HepG2 (cell line): Measurements from ENCODE around the gene RHBDL1. TPM values are rescaled to one million over a fixed set of nuclear protein-coding genes. Genes with fewer than 3 reads are reported as not detected.

Experiments used
- ADNP ChIP-seq: sonication (generic); formaldehyde crosslinking; IDR thresholded peaks from 2 replicates; pipeline ENCODE4 v1.4.0; 2020; ENCODE audit warnings: missing genetic modification reagents
- ARNT2 ChIP-seq: sonication (generic); formaldehyde crosslinking; IDR thresholded peaks from 2 replicates; pipeline ENCODE4 v1.8.0; 2022; ENCODE audit warnings: mild to moderate bottlenecking, low read depth, missing genetic modification reagents, moderate library complexity
- ARNTL ChIP-seq: sonication (generic); formaldehyde crosslinking; IDR thresholded peaks from 2 replicates; pipeline ENCODE4 v1.4.0; 2020; ENCODE audit warnings: mild to moderate bottlenecking, missing genetic modification reagents
- CCDC6 ChIP-seq: sonication (generic); formaldehyde crosslinking; IDR thresholded peaks from 2 replicates; pipeline ENCODE4 v1.8.1; 2022; ENCODE audit warnings: mild to moderate bottlenecking, missing genetic modification reagents, moderate library complexity
- ETV5 ChIP-seq: IDR thresholded peaks from 2 replicates; pipeline ENCODE4 v1.6.1; 2018; ENCODE audit warnings: missing biosample characterization, missing genetic modification reagents, inconsistent platforms, borderline replicate concordance
- GRHL1 ChIP-seq: sonication (generic); formaldehyde crosslinking; conservative IDR thresholded peaks from 2 replicates; pipeline ENCODE4 v1.8.0; 2022; ENCODE audit warnings: missing genetic modification reagents
- HDAC1 ChIP-seq: sonication (generic); formaldehyde crosslinking; IDR thresholded peaks from 2 replicates; pipeline ENCODE4 v1.5.1; 2020; ENCODE audit warnings: mild to moderate bottlenecking, missing genetic modification reagents
- HES4 ChIP-seq: sonication (generic); formaldehyde crosslinking; IDR thresholded peaks from 2 replicates; pipeline ENCODE4 v1.9.0; 2021; ENCODE audit warnings: mild to moderate bottlenecking, missing genetic modification reagents, borderline replicate concordance
- MYC ChIP-seq: sonication (generic); formaldehyde crosslinking; IDR thresholded peaks from 2 replicates; pipeline ENCODE4 v1.9.0; 2021; ENCODE audit warnings: missing genetic modification reagents, borderline replicate concordance
- NCOA1 ChIP-seq: sonication (generic); formaldehyde crosslinking; IDR thresholded peaks from 2 replicates; pipeline ENCODE4 v1.9.0; 2021; ENCODE audit warnings: missing genetic modification reagents
- NFYB ChIP-seq: sonication (generic); formaldehyde crosslinking; IDR thresholded peaks from 2 replicates; pipeline ENCODE4 v1.4.0; 2020; ENCODE audit warnings: missing genetic modification reagents
- SMC3 ChIP-seq: IDR thresholded peaks from 2 replicates; pipeline ENCODE4 v1.6.1; 2011; ENCODE audit warnings: low read length, improper control_type of control experiment
- SP1 ChIP-seq, 2 experiments: fragments of 450-650 bp in 1 of 2; sonication (generic) in 1 of 2; formaldehyde crosslinking in 1 of 2; IDR thresholded peaks; 2 replicates each; pipeline versions ENCODE4 v1.4.0 to v1.6.1; 2016 to 2020; ENCODE audit warnings: missing genetic modification reagents in 1 of 2
- SSRP1 ChIP-seq: IDR thresholded peaks from 2 replicates; pipeline ENCODE4 v1.6.1; 2016; ENCODE audit warnings: control low read depth
- THRA ChIP-seq: sonication (generic); formaldehyde crosslinking; IDR thresholded peaks from 2 replicates; pipeline ENCODE4 v1.4.0; 2020; ENCODE audit warnings: missing genetic modification reagents, borderline replicate concordance
- ZHX2 ChIP-seq, 2 experiments: sonication (generic) in 1 of 2; formaldehyde crosslinking in 1 of 2; IDR thresholded peaks; 2 replicates each; pipeline versions ENCODE4 v1.6.1 to v1.9.0; 2014 to 2022; ENCODE audit warnings: antibody characterized with exemption in 1 of 2, borderline replicate concordance in 1 of 2, inconsistent platforms in 1 of 2, low read depth in 1 of 2, missing genetic modification reagents in 1 of 2
- ZNF597 ChIP-seq: sonication (generic); formaldehyde crosslinking; IDR thresholded peaks from 2 replicates; pipeline ENCODE4 v1.5.0; 2020; ENCODE audit warnings: missing genetic modification reagents
- ZNF615 ChIP-seq: sonication (generic); formaldehyde crosslinking; IDR thresholded peaks from 2 replicates; pipeline ENCODE4 v1.5.0; 2020; ENCODE audit warnings: mild to moderate bottlenecking, missing genetic modification reagents, borderline replicate concordance
- ZNF761 ChIP-seq: sonication (generic); formaldehyde crosslinking; conservative IDR thresholded peaks from 2 replicates; pipeline ENCODE4 v1.4.0; 2020; ENCODE audit warnings: mild to moderate bottlenecking, missing genetic modification reagents
- polyA plus RNA-seq, 8 experiments: library from polyadenylated mRNA; depleted of rRNA in 3 of 8; stranded (reverse) in 7 of 8; unstranded in 1 of 8; fragments of >200 nt; fragmentation: Illumina TruSeq in 4 of 8; extraction: Trizol in 4 of 8; gene quantifications; 2 replicates each; pipeline versions ENCODE4 v1.2.1 to v1.2.3, GENCODE V29; 2011 to 2016; ENCODE audit warnings: low read depth in 4 of 8, missing spikeins in 1 of 8, mixed read lengths in 1 of 8; ENCODE audit not compliant: insufficient read depth in 1 of 8
- total RNA-seq, 5 experiments: library from RNA; depleted of rRNA; stranded (reverse); fragments of >200 nt; fragmentation: Illumina TruSeq; extraction: Trizol; gene quantifications; 2 replicates each; pipeline ENCODE4 v1.2.3, GENCODE V29; 2016; ENCODE audit warnings: low read depth in 1 of 5

Gene RHBDL1
- total and polyA plus RNA-seq, 2 of the 13 experiments (the other 11 are each of a cell fraction or from before 2014, with no cell fraction given): 1.8 to 3.8 TPM

- TF ChIP-seq ZNF615 (CRISPR knock-in tag) (no peak), HES4 (CRISPR knock-in tag) (no peak), SSRP1 (0 out of 2 replicates have a peak, but pooled peaks have one; percentile 72), ETV5 (peak; percentile 78), ARNTL (CRISPR knock-in tag) (peak; percentile 57), GRHL1 (CRISPR knock-in tag) (no peak), HDAC1 (CRISPR knock-in tag) (peak; percentile 82), CCDC6 (CRISPR knock-in tag) (peak; percentile 96), NFYB (CRISPR knock-in tag) (0 out of 2 replicates have a peak, but pooled peaks have one; percentile 7), MYC (CRISPR knock-in tag) (peak; percentile 78; the same call in 1 of the 2 replicates), SMC3 (no peak), SP1 (IDR thresholded peaks at IDR 0.05) (no peak), SP1 (CRISPR knock-in tag; IDR thresholded peaks at IDR 0.05) (peak; percentile 80), ZNF761 (peak; percentile 93), ADNP (no peak), ARNT2 (CRISPR knock-in tag) (peak; percentile 91; the same call in 1 of the 2 replicates), NCOA1 (CRISPR knock-in tag) (no peak), ZNF597 (CRISPR knock-in tag) (no peak), ZHX2 (IDR thresholded peaks at IDR 0.05; ENCODE audit: low read depth) (peak; percentile 73), ZHX2 (CRISPR knock-in tag; IDR thresholded peaks at IDR 0.05; ENCODE audit: borderline replicate concordance) (no peak; the same call in 1 of the 2 replicates), THRA (CRISPR knock-in tag) (0 out of 2 replicates have a peak, but pooled peaks have one; percentile 25)
Measured at GRCh38 chr16:667780-668518, 7.5 kb upstream of the RHBDL1 start, which contains the start of gene RHOT2 (continued).
